Measurements from ENCODE around the gene PLAU.

DNA sequence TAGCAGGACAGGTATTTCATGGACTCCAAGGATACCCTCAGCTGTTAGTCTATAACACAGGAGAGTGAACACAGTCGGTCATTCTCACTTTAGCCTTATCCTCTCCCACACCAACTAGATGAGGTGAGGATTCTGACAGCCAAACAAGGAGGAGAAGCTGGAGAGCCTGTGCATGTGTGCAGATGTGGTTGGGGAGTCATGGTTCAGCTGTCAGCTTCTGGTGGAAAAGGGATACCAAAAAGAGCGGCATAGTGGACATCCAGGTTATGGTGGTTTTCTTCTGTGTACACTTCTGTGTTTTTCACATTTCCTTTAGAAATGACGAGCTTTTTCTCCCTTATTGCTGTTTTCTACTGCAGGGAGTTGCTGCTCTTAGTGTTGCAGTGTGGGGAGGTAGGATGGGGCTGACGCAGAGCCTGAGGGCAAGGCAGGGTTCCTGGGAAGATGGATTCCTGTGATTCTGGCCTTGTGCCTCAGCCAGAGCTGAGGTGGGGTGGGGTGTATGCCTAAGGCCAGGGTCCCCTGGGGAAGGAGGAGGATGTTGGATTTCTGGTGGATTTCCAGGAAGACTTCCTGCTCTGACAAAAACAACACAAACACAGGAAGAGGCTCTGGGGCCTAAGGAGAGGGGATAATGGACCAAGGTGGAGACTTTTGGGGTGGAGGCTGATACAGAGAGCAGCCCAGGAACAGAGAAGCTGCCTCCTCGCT lies 26.6 kb downstream of the PLAU start:
- TF ChIP-seq GATA2 (IDR thresholded peaks at IDR 0.05; ENCODE audit: low read depth, low read length) = no peak
- TF ChIP-seq GATA3 (IDR thresholded peaks at IDR 0.05; ENCODE audit: low read depth, low read length) = no peak

Measured in SH-SY5Y (cell line).